Activated CD8-positive, alpha-beta T cell treated with anti-CD3 and anti-CD28 coated beads, Interleukin-2, amount 10 ng/mL, durations not matched to agents 7 days and 5 days (primary cell): Measurements from ENCODE around the gene UBE2E3. TPM values are rescaled to one million over a fixed set of nuclear protein-coding genes. Genes with fewer than 3 reads are reported as not detected.

Experiments used
- ATAC-seq: fragments of 150-1000 bp; cut with Tn5 transposase; one replicate; pipeline ENCODE4 v1.10.0; 2021; ENCODE audit warnings: moderate library complexity
- CTCF ChIA-PET: fragments of 350-600 bp; sonication (Branson Sonifier 250); formaldehyde crosslinking; loops from one replicate; lab custom pipeline; 2021; ENCODE audit warnings: antibody characterized with exemption; lab: Charles Lee
- POLR2A ChIA-PET: fragments of 350-600 bp; sonication (Branson Sonifier 250); formaldehyde crosslinking; loops from one replicate; lab custom pipeline; 2021; ENCODE audit warnings: antibody characterized with exemption; lab: Charles Lee
- DNase-seq: peaks from one replicate; pipeline ENCODE4 v3.0.0-alpha.2; 2020
- H3K27ac Mint-ChIP-seq: one replicate; pipeline ENCODE4 v1.8.0; 2021; ENCODE audit warnings: mild to moderate bottlenecking, mixed read lengths
- H3K27me3 Mint-ChIP-seq: one replicate; pipeline ENCODE4 v1.8.0; 2021; ENCODE audit warnings: low read depth, mixed read lengths
- H3K36me3 Mint-ChIP-seq: one replicate; pipeline ENCODE4 v1.8.0; 2021; ENCODE audit warnings: low read depth, mixed read lengths
- H3K4me1 Mint-ChIP-seq: one replicate; pipeline ENCODE4 v1.8.0; 2021; ENCODE audit warnings: low read depth, mixed read lengths
- H3K4me3 Mint-ChIP-seq: one replicate; pipeline ENCODE4 v1.8.0; 2021; ENCODE audit warnings: mild to moderate bottlenecking, mixed read lengths
- H3K9me3 Mint-ChIP-seq: one replicate; pipeline ENCODE4 v1.8.0; 2022; ENCODE audit warnings: mixed read lengths; ENCODE audit not compliant: insufficient read depth
- total RNA-seq, 2 experiments: library from RNA; stranded (reverse); gene quantifications; one replicate each; pipeline ENCODE4 v1.2.3, GENCODE V29; 2021

The UBE2E3 gene
- total RNA-seq, 2 experiments from 2014 or later, result 28.4 to 36.7 TPM

DNA sequence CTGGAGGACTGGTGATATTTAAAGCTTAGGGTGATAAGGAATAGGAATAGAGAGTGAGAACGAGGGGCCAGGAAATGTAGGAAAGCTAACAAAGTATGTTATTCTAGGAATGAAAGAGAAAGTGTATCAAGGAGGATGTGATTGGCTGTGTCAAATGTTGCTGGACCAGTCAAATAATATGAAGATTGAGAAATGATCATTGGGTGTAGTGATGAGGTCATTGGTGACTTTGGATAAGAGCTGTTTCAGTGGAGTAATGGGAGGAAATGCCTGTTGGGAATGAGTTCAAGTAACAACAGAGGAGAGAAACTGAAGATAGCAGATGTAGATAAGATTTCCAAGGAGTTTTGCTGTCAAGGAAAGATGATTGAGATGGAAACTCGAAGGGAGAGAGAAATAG, 74.4 kb downstream of the UBE2E3 start:
- no peaks in the 10 kb centered on the region for H3K27me3 Mint-ChIP-seq
- POLR2A ChIA-PET, result no interaction called here
- no peaks in the 10 kb centered on the region for H3K9me3 Mint-ChIP-seq
- H3K36me3 Mint-ChIP-seq, result no peaks in the 10 kb centered on the region
- no peak overlapping the region for H3K4me3 Mint-ChIP-seq
- CTCF ChIA-PET, result interaction anchor here (0.6 kb wide), 1 partner anchor 74 kb away, joined by 3 read pairs; the partner anchor contains the start of gene UBE2E3
- H3K27ac Mint-ChIP-seq, result no peak overlapping the region
- peaks cover 2% of the 10 kb centered on the region for H3K4me1 Mint-ChIP-seq
- DNase-seq (no peak), ATAC-seq (no peak)

DNA sequence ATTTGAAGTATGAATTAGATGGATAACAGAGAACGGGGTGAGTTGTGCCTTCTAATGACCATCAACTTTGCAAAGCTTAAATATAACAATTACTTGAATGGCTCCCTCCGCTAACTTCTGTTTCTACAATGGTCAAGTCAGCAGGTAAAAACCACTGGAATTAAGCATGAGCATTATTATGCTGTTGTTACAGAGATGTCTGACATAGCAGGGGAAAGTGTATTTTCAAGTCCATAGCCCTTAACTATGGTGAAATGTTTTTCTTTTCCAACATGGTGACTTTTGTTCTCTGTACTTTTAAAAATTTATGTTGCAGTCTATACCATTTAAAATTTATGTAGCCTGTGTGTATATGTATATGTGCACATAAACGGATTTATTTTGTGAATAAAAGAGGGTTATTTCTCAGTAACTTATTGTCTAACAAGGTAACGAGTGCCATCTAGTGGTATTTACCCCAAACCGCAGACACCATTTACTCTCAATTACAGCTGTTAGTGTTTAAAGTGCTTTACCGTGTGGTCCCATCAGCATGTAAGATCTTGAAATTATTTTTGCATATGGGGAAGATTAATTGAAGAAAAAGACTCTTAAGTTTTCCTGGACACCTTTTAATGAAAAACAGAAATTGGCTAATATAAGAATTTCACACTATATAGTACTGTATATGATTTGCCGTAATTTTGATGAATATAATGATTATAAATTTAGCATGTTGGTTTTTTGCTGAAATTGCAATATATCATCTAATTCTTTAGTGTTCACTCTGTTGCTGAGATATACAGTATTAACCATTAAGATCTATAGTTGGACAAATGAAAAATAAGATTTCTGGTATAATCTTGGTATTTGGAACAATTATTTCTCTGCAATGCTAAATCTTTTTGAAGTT, 78.2 kb downstream of the UBE2E3 start:
- Mint-ChIP-seq H3K9me3 (no peaks in the 10 kb centered on the region), H3K27ac (no peak overlapping the region), H3K4me1 (no peaks in the 10 kb centered on the region), H3K27me3 (no peaks in the 10 kb centered on the region), H3K4me3 (no peak overlapping the region), H3K36me3 (no peaks in the 10 kb centered on the region)
- DNase-seq (peak; percentile 58), ATAC-seq (peak; percentile 49)
- CTCF ChIA-PET, result interaction anchor here (0.6 to 2.4 kb wide), 29 partner anchors 9 to 944 kb away, joined by 3 to 20 read pairs (median 4); partner anchors contain the start of gene UBE2E3
- POLR2A ChIA-PET, result no interaction called here

DNA sequence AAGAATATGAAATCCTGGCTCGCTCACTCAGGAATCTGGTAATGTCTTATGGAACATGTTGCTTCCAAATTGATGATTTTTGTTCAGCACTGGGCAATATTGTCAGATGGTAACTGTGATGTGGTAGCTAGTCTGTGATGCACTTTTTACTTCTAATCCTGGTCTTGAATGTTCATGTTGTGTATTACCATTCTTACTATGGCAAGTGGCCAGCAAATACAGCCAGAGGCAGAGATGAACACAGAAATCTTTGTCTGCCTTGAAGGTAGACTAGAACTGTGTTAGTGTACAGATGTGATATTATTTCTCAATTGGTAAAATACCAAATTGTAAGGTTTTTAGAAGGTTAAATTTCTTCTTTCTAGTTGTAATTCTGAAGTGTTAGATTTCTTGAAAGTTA, 83.3 kb downstream of the UBE2E3 start:
- ChIA-PET POLR2A (no interaction called here), CTCF (no interaction called here)
- H3K27me3 Mint-ChIP-seq, result no peaks in the 10 kb centered on the region
- H3K27ac Mint-ChIP-seq, result no peak overlapping the region
- no peak overlapping the region for H3K4me3 Mint-ChIP-seq
- H3K9me3 Mint-ChIP-seq, result no peaks in the 10 kb centered on the region
- no peaks in the 10 kb centered on the region for H3K36me3 Mint-ChIP-seq
- no peaks in the 10 kb centered on the region for H3K4me1 Mint-ChIP-seq
- DNase-seq (no peak), ATAC-seq (no peak)

DNA sequence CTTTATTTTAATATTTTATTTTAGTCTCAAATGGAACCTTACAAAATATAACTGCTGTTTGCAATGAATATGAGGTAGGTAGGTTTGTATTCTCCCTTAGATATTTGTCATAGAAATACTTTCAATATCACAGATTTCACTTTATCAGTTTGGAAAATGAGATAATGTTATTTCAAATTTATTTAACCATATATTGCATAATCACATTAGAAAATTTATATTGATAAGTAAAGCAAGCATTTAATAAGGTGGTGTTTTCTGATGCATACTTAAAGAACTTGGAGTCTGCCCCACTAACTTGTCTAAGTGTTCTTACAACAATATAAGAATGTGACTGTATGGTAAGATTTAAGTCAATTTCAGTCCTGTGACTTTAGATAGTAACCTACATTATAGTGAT, 85.1 kb downstream of the UBE2E3 start:
- ATAC-seq (no peak), DNase-seq (no peak)
- Mint-ChIP-seq H3K27me3 (no peaks in the 10 kb centered on the region), H3K9me3 (no peaks in the 10 kb centered on the region), H3K36me3 (no peaks in the 10 kb centered on the region), H3K27ac (no peak overlapping the region), H3K4me1 (no peaks in the 10 kb centered on the region), H3K4me3 (no peak overlapping the region)
- ChIA-PET CTCF (no interaction called here), POLR2A (no interaction called here)

DNA sequence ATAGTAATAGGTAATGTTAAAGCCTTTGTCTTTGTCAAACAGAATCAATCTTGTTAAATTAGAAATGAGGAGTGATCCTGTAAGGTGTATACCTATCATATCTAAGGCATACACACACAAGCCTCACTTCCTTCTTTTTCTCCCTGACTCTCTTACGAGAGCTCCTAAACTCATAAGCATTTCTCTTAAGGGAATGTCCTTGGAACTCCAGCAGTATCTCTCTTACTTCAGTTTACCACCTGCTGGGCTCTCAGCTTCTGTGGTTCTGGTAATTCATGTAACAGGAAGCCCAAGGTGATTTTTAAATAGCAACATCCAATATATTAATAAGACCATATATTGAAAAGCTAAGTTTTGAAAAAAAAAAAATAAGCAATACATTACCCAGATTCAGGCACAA, 85.9 kb downstream of the UBE2E3 start:
- DNase-seq (no peak), ATAC-seq (no peak)
- H3K4me1 Mint-ChIP-seq, result no peaks in the 10 kb centered on the region
- no peak overlapping the region for H3K4me3 Mint-ChIP-seq
- H3K27me3 Mint-ChIP-seq, result no peaks in the 10 kb centered on the region
- H3K36me3 Mint-ChIP-seq, result no peaks in the 10 kb centered on the region
- no peak overlapping the region for H3K27ac Mint-ChIP-seq
- H3K9me3 Mint-ChIP-seq, result no peaks in the 10 kb centered on the region
- POLR2A ChIA-PET, result no interaction called here
- CTCF ChIA-PET, result interaction anchor here (0.7 kb wide), 1 partner anchor 9 kb away, joined by 3 read pairs; no protein-coding TSS in a partner anchor

DNA sequence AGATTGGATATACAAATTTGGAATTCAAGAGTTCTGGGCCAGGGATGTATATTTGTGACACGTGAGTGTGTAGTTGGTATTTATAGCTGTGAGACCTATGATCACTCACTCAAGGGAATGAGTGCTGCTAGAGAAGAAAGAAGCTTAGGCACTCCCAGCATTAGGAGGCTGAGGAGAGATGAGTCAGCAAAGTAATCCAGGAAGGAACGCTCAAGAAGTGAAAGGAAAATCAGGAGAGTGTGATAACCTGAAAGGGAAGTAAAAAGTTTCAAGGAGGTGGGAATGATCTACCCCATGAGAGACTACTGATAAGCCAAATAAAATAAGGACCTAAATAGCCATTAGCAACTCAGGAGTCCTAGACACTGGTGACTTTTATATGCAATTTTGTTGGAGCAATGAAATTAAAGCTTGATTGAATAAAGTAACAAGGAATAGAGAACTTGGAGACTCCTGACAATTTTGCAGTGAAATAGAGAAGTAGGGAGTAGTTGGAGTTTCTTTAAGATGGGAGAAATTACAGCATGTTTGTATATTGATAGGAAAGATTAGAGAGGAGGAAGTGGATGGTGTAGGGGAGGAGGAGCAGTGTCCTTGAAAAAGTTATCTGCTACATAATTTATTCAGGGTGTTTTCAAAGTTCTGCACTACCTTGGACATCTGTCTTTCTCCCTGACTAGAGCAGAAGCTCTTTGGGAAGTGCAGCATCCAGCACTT, 89.9 kb downstream of the UBE2E3 start:
- Mint-ChIP-seq H3K27ac (no peak overlapping the region), H3K9me3 (no peaks in the 10 kb centered on the region), H3K36me3 (no peaks in the 10 kb centered on the region), H3K4me1 (no peaks in the 10 kb centered on the region), H3K27me3 (no peaks in the 10 kb centered on the region), H3K4me3 (no peak overlapping the region)
- ChIA-PET CTCF (interaction anchor here (0.7 to 1.9 kb wide), 5 partner anchors 10 to 645 kb away, joined by 3 to 6 read pairs (median 3); no protein-coding TSS in a partner anchor), POLR2A (no interaction called here)
- no peak for DNase-seq
- ATAC-seq, result no peak

DNA sequence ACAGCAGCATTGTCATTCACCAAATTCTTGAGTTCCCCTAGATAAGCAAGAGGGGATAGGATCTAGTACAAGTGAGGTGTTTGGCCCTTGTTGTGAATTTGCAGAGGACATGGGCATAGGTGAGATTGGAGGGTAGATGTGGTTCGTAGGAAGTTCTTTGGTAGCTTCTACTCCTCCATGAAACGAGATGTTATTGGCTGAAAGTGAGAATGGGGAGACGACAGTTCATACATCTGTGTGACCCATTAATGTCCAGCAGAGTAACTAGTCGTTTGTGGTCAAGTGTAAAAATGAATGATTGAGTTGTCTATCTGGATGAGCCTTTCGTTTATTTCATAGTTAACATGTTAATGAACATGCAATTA, 90.4 kb downstream of the UBE2E3 start:
- Mint-ChIP-seq H3K27ac (no peak overlapping the region), H3K4me3 (no peak overlapping the region), H3K4me1 (no peaks in the 10 kb centered on the region), H3K9me3 (no peaks in the 10 kb centered on the region), H3K36me3 (no peaks in the 10 kb centered on the region), H3K27me3 (no peaks in the 10 kb centered on the region)
- ChIA-PET POLR2A (no interaction called here), CTCF (interaction anchor here (0.7 to 1.9 kb wide), 2 partner anchors 12 to 14 kb away, joined by 3 to 5 read pairs; no protein-coding TSS in a partner anchor)
- DNase-seq (no peak), ATAC-seq (no peak)

DNA sequence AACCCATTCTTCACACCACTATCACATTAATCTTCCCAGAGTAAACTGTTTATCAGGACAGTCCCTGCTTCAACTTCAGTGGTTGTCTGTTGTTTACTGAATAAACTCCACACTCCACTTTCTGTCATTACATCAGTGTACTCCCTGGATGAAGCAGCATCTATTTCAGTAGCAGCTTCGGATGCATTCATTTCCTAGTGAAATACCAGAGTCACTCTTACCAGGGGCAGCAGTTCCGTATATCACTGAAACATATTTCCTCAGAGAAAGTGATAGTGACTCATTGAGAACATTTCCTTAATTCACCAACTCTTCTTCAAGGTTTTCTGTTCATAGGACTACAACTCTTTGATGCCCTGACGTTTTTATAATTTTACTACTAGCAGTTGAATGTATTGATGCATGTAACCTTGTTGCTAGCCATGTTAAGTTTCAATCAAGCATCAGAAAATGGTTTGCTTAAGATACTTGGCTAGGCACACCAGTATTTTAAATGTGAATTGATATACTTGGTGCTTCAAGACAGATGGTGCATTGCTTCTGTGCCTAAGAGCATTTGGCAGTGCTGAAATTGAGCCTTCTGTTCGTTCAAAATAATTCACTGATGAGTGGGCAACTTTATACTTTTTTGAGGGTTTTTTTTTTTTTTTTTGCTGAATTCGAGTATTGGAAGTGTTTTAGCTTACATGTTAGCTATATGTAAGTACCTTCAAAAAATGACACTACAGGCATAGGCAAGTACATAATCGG, 92.3 kb downstream of the UBE2E3 start:
- DNase-seq, result no peak
- Mint-ChIP-seq H3K4me3 (no peak overlapping the region), H3K36me3 (no peaks in the 10 kb centered on the region), H3K27me3 (no peaks in the 10 kb centered on the region), H3K9me3 (no peaks in the 10 kb centered on the region), H3K27ac (no peak overlapping the region), H3K4me1 (no peaks in the 10 kb centered on the region)
- ChIA-PET POLR2A (no interaction called here), CTCF (interaction anchor here (1.3 to 4.9 kb wide), 2 partner anchors 395 to 642 kb away, joined by 3 to 18 read pairs; no protein-coding TSS in a partner anchor)
- ATAC-seq, result no peak

DNA sequence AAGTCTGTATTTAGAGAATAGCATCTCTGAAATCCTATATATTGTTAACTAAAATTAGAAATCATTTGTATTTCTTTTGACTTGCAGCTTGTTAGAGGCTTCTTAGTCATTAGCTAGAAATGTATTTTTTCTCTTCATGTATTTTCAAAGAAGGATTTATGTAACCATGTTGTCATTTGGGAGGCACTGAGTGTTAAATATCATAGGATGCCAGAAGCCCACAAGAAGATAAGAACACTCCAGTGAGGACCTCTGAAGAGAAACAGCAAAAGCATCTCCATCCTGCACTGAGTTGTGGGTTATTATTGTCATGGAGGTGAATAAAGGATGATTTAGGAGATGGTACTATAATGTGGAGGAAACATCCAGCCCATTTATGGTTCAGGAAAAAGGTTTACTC, 93.5 kb downstream of the UBE2E3 start:
- no peak overlapping the region for H3K4me3 Mint-ChIP-seq
- no peaks in the 10 kb centered on the region for H3K27me3 Mint-ChIP-seq
- no peak overlapping the region for H3K27ac Mint-ChIP-seq
- no peak for ATAC-seq
- DNase-seq, result no peak
- no peaks in the 10 kb centered on the region for H3K36me3 Mint-ChIP-seq
- H3K4me1 Mint-ChIP-seq, result no peaks in the 10 kb centered on the region
- H3K9me3 Mint-ChIP-seq, result no peaks in the 10 kb centered on the region
- ChIA-PET POLR2A (no interaction called here), CTCF (interaction anchor here (1.3 to 4.9 kb wide), 2 partner anchors 393 to 641 kb away, joined by 3 to 18 read pairs; no protein-coding TSS in a partner anchor)

DNA sequence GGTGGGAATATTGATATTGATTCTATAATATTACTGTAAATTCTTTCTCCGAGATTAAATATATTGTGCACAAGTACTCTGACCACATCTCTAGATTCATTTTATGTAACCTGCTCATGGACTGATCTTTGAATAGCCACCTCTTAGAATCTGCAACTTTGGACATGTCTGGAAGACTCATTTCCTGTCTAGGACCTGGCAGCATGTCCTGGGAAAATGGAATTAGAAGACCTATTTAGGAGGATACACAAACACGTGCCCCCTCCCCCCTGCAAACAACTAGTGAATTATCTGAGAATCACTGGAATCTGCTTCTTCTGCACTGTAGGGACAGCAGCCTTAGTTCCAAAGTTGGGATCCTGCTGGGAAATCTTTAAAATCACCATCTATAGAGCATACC, 94.1 kb downstream of the UBE2E3 start:
- ChIA-PET CTCF (interaction anchor here (1.3 to 4.9 kb wide), 2 partner anchors 393 to 640 kb away, joined by 3 to 18 read pairs; no protein-coding TSS in a partner anchor), POLR2A (no interaction called here)
- H3K36me3 Mint-ChIP-seq, result no peaks in the 10 kb centered on the region
- no peak overlapping the region for H3K27ac Mint-ChIP-seq
- no peak for ATAC-seq
- peaks cover 1% of the 10 kb centered on the region for H3K27me3 Mint-ChIP-seq
- no peaks in the 10 kb centered on the region for H3K4me1 Mint-ChIP-seq
- no peaks in the 10 kb centered on the region for H3K9me3 Mint-ChIP-seq
- no peak overlapping the region for H3K4me3 Mint-ChIP-seq
- no peak for DNase-seq

DNA sequence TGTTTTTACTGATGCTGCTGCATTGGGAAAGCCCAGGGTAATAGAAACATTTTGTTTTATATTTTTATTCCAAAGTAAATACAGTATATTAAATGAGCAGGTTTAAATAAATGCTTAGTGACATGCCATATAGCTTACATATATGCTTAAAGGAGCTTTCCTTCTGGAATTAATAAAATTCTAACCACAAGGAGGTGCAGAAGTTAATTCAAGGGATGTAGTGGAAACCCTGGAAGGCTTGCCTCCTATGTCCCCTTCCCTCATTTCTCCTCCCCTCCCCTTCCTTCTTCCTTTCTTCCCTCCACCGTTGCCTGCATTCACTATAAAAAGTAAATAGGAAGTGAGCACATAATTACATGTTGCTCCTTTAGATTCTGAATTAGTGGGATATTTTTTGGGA, 96.3 kb downstream of the UBE2E3 start:
- no peaks in the 10 kb centered on the region for H3K4me1 Mint-ChIP-seq
- H3K27ac Mint-ChIP-seq, result no peak overlapping the region
- ATAC-seq, result no peak
- no peaks in the 10 kb centered on the region for H3K9me3 Mint-ChIP-seq
- H3K4me3 Mint-ChIP-seq, result no peak overlapping the region
- ChIA-PET CTCF (interaction anchor here (0.6 to 4.9 kb wide), 5 partner anchors 18 to 638 kb away, joined by 3 to 18 read pairs (median 3); no protein-coding TSS in a partner anchor), POLR2A (no interaction called here)
- H3K36me3 Mint-ChIP-seq, result no peaks in the 10 kb centered on the region
- no peak for DNase-seq
- peaks cover 3% of the 10 kb centered on the region for H3K27me3 Mint-ChIP-seq
